ENCODE data around the gene CHADL. TPM values are rescaled to one million over a fixed set of nuclear protein-coding genes. Genes with fewer than 3 reads are reported as not detected.
"Not testable (repeated sequence)": the region's sequence is repeated elsewhere in the genome, so short reads cannot be mapped to it uniquely, and the experiment has no call there.

The CHADL gene
- total RNA-seq, 2 experiments from 2014 or later = 0.23 TPM; not detected in 1

DNA sequence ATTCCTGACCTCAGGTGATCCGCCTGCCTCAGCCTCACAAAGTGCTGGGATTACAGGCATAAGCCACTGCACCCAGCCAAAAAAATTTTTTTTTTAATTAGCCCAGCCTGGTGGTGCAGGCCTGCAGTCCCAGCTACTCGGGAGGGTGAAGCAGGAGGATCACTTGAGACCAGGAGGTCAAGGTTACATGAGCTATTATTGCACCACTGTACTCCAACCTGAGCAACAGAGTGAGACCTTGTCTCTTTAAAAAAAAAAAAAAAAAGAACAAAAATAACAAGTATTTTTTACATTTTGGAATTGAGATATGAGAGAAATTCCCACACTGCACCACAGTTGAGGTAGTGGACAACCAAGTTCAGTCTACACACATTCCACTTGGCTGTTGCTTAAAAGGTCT is 49.3 kb downstream of the CHADL start:
- Mint-ChIP-seq H3K4me1 (ENCODE audit: low read depth) (no peaks in the 10 kb centered on the region), H3K9me3 (no peaks in the 10 kb centered on the region), H3K27me3 (peaks cover under 1% of the 10 kb centered on the region), H3K27ac (no peak overlapping the region), H3K36me3 (ENCODE audit: low read depth) (no peaks in the 10 kb centered on the region), H3K4me3 (no peak overlapping the region)
- CTCF ChIA-PET = interaction anchor here (2.0 kb wide), 1 partner anchor 46 kb away, joined by 6 read pairs; no protein-coding TSS in a partner anchor
- DNase-seq = no peak
- intact Hi-C loops (cut with micrococcal nuclease) = no loop called here
- ATAC-seq = no peak
- POLR2A ChIA-PET = interaction anchor here (1.0 kb wide), 1 partner anchor 8 kb away, joined by 3 read pairs; no protein-coding TSS in a partner anchor
- TF ChIP-seq, protein P1, sequence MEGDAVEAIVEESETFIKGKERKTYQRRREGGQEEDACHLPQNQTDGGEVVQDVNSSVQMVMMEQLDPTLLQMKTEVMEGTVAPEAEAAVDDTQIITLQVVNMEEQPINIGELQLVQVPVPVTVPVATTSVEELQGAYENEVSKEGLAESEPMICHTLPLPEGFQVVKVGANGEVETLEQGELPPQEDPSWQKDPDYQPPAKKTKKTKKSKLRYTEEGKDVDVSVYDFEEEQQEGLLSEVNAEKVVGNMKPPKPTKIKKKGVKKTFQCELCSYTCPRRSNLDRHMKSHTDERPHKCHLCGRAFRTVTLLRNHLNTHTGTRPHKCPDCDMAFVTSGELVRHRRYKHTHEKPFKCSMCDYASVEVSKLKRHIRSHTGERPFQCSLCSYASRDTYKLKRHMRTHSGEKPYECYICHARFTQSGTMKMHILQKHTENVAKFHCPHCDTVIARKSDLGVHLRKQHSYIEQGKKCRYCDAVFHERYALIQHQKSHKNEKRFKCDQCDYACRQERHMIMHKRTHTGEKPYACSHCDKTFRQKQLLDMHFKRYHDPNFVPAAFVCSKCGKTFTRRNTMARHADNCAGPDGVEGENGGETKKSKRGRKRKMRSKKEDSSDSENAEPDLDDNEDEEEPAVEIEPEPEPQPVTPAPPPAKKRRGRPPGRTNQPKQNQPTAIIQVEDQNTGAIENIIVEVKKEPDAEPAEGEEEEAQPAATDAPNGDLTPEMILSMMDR (IDR thresholded peaks at IDR 0.05) = no peak

DNA sequence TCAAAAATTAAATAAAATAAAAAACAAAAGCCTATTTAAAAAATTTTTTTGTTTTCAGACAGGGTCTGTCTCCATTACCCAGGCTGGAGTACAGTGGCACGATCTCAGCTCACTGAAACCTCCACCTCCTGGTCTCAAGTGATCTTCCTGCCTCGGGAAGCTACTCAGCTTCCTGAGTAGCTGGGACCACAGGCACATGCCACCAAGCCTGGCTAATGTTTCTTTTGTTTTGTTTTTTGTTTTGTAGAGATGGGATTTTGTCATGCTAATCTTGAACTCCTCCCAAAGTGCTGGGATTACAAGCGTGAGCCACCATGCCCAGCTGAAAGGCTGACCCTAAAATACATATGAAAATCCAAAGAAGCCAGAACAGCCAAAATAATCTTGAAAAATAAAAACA is 56.1 kb downstream of the CHADL start:
- ChIA-PET POLR2A (no interaction called here), CTCF (interaction anchor here (1.0 kb wide), 1 partner anchor 15 kb away, joined by 3 read pairs; no protein-coding TSS in a partner anchor)
- TF ChIP-seq, protein P1 (IDR thresholded peaks at IDR 0.05) = no peak
- Mint-ChIP-seq H3K9me3 (no peaks in the 10 kb centered on the region), H3K4me1 (ENCODE audit: low read depth) (no peaks in the 10 kb centered on the region), H3K27ac (no peak overlapping the region), H3K27me3 (no peaks in the 10 kb centered on the region), H3K36me3 (ENCODE audit: low read depth) (peaks cover 2% of the 10 kb centered on the region), H3K4me3 (no peak overlapping the region)
- intact Hi-C loops (cut with micrococcal nuclease) = no loop called here
- no peak for ATAC-seq
- DNase-seq = no peak

DNA sequence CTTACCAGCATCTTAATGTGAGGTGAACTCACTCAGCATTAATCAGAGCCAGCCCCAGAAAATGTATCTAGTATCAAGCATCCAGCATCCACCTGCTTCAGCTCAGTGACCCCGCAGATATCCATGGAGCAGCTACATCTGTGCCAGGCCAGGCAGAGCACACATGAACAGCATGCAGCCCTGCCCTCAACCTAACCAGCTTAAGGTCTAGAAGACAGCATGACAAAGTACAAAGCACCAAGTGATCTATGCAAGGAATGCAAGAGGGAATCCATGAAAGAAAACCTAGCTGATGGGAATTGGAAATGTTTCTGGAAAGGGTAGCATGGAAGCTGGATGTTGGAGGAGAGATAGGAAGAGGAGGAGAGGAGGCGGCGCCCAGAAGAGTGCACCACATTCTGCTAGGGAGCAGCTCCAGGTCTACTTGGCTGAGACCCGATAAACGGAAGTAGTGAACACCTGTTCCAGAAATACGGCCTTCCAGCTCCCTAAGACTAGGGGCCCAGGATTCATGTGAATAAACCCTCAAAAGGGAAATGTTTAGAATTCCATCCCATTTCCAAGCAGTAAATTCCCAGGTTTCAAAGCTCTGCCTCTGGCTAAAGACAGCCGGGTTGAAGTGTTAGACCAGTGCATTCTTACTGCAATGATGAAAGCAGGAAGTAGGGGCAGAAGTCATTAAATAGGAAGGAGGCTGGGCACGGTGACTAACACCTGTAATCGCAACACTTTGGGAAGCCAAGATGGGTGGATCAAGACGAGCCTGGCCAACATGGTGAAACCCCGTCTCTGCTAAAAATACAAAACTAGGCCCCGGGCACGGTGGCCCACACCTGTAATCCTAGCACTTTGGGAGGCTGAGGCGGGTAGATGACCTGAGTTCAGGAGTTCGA is 59.1 kb downstream of the CHADL start:
- CTCF ChIA-PET = interaction anchor here (1.4 to 1.5 kb wide), 2 partner anchors 9 to 259 kb away, joined by 3 to 6 read pairs; no protein-coding TSS in a partner anchor
- ATAC-seq (no peak), DNase-seq (no peak)
- H3K9me3 Mint-ChIP-seq = no peaks in the 10 kb centered on the region
- no peaks in the 10 kb centered on the region for H3K4me1 Mint-ChIP-seq (ENCODE audit: low read depth)
- no peak overlapping the region for H3K4me3 Mint-ChIP-seq
- intact Hi-C loops (cut with micrococcal nuclease) = no loop called here
- TF ChIP-seq, protein P1 (IDR thresholded peaks at IDR 0.05) = no peak
- H3K36me3 Mint-ChIP-seq (ENCODE audit: low read depth) = peaks cover 21% of the 10 kb centered on the region
- POLR2A ChIA-PET = interaction anchor here (0.8 to 1.5 kb wide), 3 partner anchors 9 to 49 kb away, joined by 3 to 6 read pairs (median 4); no protein-coding TSS in a partner anchor
- no peaks in the 10 kb centered on the region for H3K27me3 Mint-ChIP-seq
- H3K27ac Mint-ChIP-seq = no peak overlapping the region

DNA sequence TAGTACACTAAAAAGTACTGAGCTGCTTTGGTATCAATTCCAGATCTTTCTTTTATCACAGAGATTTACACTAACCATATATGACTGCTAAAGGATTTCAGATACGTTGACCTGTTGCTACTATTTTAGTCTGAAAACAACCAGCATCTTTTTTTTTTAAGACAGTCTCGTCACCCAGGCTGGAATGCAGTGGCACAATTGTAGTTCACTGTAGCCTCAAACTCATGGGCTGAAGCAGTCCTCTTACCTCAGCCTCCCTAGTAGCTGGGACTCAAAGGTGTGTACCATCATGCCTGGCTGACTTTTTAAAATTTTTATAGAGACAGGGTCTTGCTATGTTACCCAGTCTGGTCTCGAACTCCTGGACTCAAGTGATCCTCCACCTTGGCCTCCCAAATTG is 59.8 kb downstream of the CHADL start:
- DNase-seq = no peak
- H3K4me3 Mint-ChIP-seq = no peak overlapping the region
- POLR2A ChIA-PET = interaction anchor here (1.0 to 1.5 kb wide), 2 partner anchors 17 to 48 kb away, joined by 4 to 6 read pairs; no protein-coding TSS in a partner anchor

DNA sequence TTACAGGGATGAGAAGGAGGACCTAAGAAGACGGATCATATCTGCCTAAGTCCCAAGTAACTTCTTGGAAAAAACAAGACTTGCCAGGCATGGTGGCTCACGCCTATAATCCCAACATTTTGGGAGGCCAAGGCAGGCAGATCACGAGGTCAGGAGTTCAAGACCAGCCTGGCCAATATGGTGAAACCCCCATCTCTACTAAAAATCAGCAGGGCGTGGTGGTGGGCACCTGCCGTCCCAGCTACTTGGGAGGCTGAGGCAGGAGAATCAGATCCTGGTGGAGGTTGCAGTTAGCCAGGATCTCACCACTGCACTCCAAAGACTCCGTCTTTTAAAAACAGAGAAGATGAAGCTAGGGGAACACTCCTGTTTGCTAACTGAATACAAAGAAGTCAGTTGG is 60.4 kb downstream of the CHADL start:
- intact Hi-C loops (cut with micrococcal nuclease); ATAC-seq; DNase-seq; H3K27me3 Mint-ChIP-seq; H3K27ac Mint-ChIP-seq; H3K9me3 Mint-ChIP-seq; H3K4me3 Mint-ChIP-seq; POLR2A ChIA-PET; H3K4me1 Mint-ChIP-seq (ENCODE audit: low read depth): not testable (repeated sequence)
- peaks cover 29% of the 10 kb centered on the region for H3K36me3 Mint-ChIP-seq (ENCODE audit: low read depth)
- CTCF ChIA-PET = interaction anchor here (1.4 kb wide), 1 partner anchor 8 kb away, joined by 3 read pairs; no protein-coding TSS in a partner anchor

More for the DNA sequence above, 59.8 kb downstream of the CHADL start:
- ATAC-seq = no peak
- Mint-ChIP-seq H3K9me3 (no peaks in the 10 kb centered on the region), H3K27ac (no peak overlapping the region), H3K27me3 (no peaks in the 10 kb centered on the region), H3K36me3 (ENCODE audit: low read depth) (peaks cover 26% of the 10 kb centered on the region), H3K4me1 (ENCODE audit: low read depth) (no peaks in the 10 kb centered on the region)
- TF ChIP-seq, protein P1 (IDR thresholded peaks at IDR 0.05) = no peak
- CTCF ChIA-PET = interaction anchor here (1.4 to 1.5 kb wide), 2 partner anchors 9 to 258 kb away, joined by 3 to 6 read pairs; no protein-coding TSS in a partner anchor
- intact Hi-C loops (cut with micrococcal nuclease) = no loop called here

Small RNA genes within 50 kb of the gene (microRNA-seq; reads per million reads assigned to microRNA genes)
- not detected for gene MIR6889 (ENCODE audit: borderline microRNAs expressed, borderline replicate concordance)

Other genes starting within 250 kb of the CHADL start
- 10 to 100 TPM; 39.6 to 39.7 TPM for gene EP300, start 148.3 kb downstream of the CHADL start, total RNA-seq
- gene L3MBTL2, start 35.6 kb downstream of the CHADL start, total RNA-seq = 10 to 100 TPM; 25.6 to 28.3 TPM
- gene RANGAP1, start 45.3 kb upstream of the CHADL start, total RNA-seq = 100 to 1,000 TPM; 150 to 151 TPM
- gene ZC3H7B, start 60.6 kb upstream of the CHADL start, total RNA-seq = 10 to 100 TPM; 46.1 to 47.9 TPM
- 1 to 10 TPM; 1.4 to 2.0 TPM for gene TEF, start 141.0 kb upstream of the CHADL start, total RNA-seq
- gene TOB2, start 205.9 kb upstream of the CHADL start, total RNA-seq = 10 to 100 TPM; 27.0 to 28.5 TPM
- gene PHF5A, start 227.8 kb upstream of the CHADL start, total RNA-seq = 10 to 100 TPM; 65.2 to 70.4 TPM
- gene ACO2, start 228.2 kb upstream of the CHADL start, total RNA-seq = 10 to 100 TPM; 96.5 to 97.7 TPM